HepG2 (cell line): Measurements from ENCODE around the gene EEF1AKMT4.

ENCODE experiments used
- CTCF ChIP-seq: sonication (generic); formaldehyde crosslinking; IDR thresholded peaks from 2 replicates; pipeline ENCODE4 v1.5.0; 2020; ENCODE audit warnings: mild to moderate bottlenecking, missing genetic modification reagents, moderate library complexity
- EZH2 ChIP-seq: conservative IDR thresholded peaks from 2 replicates; pipeline ENCODE4 v1.6.1; 2012; ENCODE audit warnings: mild to moderate bottlenecking, low read depth, low read length, moderate library complexity
- NCOA2 ChIP-seq: sonication (generic); formaldehyde crosslinking; IDR thresholded peaks from 2 replicates; pipeline ENCODE4 v1.8.0; 2022; ENCODE audit warnings: inconsistent platforms
- NFYB ChIP-seq: sonication (generic); formaldehyde crosslinking; IDR thresholded peaks from 2 replicates; pipeline ENCODE4 v1.4.0; 2020; ENCODE audit warnings: missing genetic modification reagents
- ZNF780A ChIP-seq: sonication (generic); formaldehyde crosslinking; IDR thresholded peaks from 2 replicates; pipeline ENCODE4 v1.8.0; 2022; ENCODE audit warnings: mild to moderate bottlenecking, missing genetic modification reagents, moderate library complexity
- TF ChIP-seq, protein P1 (sequence below): IDR thresholded peaks from 2 replicates; pipeline ENCODE4 v1.6.1; 2012; ENCODE audit warnings: low read depth, low read length, improper control_type of control experiment

- TF ChIP-seq, protein P1, sequence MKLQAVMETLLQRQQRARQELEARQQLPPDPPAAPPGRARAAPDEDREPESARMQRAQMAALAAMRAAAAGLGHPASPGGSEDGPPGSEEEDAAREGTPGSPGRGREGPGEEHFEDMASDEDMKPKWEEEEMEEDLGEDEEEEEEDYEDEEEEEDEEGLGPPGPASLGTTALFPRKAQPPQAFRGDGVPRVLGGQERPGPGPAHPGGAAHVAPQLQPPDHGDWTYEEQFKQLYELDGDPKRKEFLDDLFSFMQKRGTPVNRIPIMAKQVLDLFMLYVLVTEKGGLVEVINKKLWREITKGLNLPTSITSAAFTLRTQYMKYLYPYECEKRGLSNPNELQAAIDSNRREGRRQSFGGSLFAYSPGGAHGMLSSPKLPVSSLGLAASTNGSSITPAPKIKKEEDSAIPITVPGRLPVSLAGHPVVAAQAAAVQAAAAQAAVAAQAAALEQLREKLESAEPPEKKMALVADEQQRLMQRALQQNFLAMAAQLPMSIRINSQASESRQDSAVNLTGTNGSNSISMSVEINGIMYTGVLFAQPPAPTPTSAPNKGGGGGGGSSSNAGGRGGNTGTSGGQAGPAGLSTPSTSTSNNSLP: no peak
- TF ChIP-seq NFYB (CRISPR knock-in tag) (no peak), EZH2 (no peak), CTCF (CRISPR knock-in tag) (no peak), NCOA2 (CRISPR knock-in tag) (no peak), ZNF780A (CRISPR knock-in tag) (no peak)
These were observed 11.9 kb downstream of the EEF1AKMT4 start, which contains the start of gene CAMK2N2 for GRCh38 chr3:184261270-184261853.
